Fibroblast of pulmonary artery (primary cell): Measurements from ENCODE around the gene TSGA10.

Experiments used
- DNase-seq: peaks from one replicate; pipeline ENCODE4 v3.0.0-alpha.2; 2010; ENCODE audit warnings: low read depth
- H3K4me3 ChIP-seq: replicated peaks from 2 replicates; pipeline ENCODE4 v1.5.1; 2011; ENCODE audit warnings: low read depth, mild to moderate bottlenecking, control low read depth, low read length, moderate library complexity
- TF ChIP-seq, protein P1 (sequence below): IDR thresholded peaks from 2 replicates; pipeline ENCODE4 v1.5.1; 2011; ENCODE audit warnings: mild to moderate bottlenecking, control low read depth, low read length, inconsistent platforms; ENCODE audit errors: missing control alignments

TSGA10 gene

DNA sequence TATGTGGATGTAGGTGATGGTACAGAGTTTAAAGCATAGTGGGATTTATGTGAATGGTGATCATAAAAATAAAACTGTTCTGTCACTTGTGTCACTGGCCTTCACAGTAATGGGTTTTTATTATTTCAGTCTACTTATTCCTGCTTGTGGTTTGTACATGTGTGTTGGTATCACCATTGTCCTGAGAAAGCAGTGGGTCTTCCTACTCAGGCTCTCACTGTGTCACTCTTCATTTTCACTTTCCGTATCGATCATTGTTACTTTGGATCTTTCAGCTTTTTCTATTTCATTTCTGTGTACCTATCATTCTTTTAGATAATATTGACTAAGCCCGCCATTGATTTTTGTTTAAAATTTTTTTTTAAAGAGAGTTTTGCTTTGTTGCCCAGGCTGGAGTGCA, 33.6 kb upstream of the TSGA10 start:
- no peak for DNase-seq
- H3K4me3 ChIP-seq, result no peak overlapping the region
- TF ChIP-seq, protein P1, sequence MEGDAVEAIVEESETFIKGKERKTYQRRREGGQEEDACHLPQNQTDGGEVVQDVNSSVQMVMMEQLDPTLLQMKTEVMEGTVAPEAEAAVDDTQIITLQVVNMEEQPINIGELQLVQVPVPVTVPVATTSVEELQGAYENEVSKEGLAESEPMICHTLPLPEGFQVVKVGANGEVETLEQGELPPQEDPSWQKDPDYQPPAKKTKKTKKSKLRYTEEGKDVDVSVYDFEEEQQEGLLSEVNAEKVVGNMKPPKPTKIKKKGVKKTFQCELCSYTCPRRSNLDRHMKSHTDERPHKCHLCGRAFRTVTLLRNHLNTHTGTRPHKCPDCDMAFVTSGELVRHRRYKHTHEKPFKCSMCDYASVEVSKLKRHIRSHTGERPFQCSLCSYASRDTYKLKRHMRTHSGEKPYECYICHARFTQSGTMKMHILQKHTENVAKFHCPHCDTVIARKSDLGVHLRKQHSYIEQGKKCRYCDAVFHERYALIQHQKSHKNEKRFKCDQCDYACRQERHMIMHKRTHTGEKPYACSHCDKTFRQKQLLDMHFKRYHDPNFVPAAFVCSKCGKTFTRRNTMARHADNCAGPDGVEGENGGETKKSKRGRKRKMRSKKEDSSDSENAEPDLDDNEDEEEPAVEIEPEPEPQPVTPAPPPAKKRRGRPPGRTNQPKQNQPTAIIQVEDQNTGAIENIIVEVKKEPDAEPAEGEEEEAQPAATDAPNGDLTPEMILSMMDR, result no peak

DNA sequence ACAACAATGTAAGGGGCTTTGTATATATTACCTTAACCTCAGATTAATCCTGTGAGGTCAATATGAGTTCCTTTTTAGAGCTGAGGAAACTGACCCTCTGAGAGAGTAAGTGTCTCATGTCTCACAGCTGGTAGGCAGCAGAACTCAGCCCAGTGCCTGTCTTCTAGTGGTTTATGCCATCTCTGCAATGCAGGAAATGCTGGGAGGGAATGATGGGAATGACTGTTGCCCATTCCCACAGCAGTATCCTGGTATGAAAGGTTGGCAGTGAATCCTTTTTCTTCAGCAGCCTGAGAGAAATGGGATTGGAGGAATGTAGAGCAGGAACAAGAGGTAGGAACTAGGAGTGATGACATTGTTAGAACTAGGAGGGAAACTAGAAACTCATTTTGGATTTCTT, 32.3 kb upstream of the TSGA10 start:
- TF ChIP-seq, protein P1, result no peak
- no peak overlapping the region for H3K4me3 ChIP-seq
- no peak for DNase-seq

DNA sequence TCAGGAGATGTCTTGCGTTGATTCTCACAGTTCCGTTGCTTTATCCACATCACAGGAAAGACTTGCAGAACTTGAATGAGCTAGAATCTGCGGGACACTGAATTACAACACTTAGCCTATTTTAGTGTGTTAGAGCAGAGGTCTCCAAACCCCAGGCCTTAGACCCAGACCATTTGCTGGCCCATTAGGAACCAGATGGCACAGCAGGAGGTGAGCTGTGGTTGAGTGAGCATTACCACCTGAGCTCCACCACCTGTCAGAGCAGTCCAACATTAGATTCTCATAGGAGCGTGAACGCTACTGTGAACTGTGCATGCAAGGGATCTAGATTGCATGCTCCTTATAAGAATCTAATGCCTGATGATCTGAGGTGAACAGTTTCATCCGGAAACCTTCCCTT, 30.1 kb upstream of the TSGA10 start:
- TF ChIP-seq, protein P1, result no peak
- no peak for DNase-seq
- H3K4me3 ChIP-seq, result no peak overlapping the region

DNA sequence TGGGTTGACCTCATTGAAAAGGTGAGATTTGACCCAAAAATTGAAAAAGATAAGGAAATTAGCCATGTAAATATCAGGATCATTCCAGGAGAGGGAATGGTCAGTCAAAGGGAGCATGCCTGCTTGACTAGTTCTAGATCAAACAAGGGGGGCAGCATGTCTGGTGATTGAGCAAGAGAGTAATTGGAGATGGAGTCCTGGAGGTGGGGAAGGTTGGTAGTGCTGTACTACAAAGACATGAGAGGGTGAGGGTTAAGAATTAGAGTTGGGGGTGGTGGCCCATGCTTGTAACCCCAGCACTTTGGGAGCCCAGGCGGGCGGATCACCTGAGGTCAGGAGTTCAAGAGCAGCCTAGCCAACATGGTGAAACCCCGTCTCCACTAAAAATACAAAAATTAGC, 28.3 kb upstream of the TSGA10 start:
- no peak for DNase-seq
- no peak overlapping the region for H3K4me3 ChIP-seq
- TF ChIP-seq, protein P1, result no peak

DNA sequence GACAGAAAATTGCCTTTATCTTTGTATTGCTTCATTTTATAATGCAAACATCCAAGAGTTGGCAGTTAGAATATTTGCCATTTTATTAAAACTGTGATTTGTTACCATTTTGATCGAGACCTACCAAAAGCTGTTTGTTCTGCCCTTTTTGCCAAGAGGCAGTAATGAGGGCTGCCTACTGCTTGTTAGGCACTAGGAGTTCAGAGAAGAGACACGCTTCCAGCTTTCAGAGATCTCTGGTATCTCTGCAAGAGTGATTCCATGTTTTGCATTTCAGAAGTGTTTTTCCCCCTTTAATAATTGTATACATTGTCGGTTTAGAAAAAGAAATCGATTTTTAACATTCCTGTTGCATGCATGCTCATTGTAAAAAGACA, 26.9 kb upstream of the TSGA10 start:
- TF ChIP-seq, protein P1, result no peak
- no peak for DNase-seq
- H3K4me3 ChIP-seq, result peak overlapping the region; percentile 100

DNA sequence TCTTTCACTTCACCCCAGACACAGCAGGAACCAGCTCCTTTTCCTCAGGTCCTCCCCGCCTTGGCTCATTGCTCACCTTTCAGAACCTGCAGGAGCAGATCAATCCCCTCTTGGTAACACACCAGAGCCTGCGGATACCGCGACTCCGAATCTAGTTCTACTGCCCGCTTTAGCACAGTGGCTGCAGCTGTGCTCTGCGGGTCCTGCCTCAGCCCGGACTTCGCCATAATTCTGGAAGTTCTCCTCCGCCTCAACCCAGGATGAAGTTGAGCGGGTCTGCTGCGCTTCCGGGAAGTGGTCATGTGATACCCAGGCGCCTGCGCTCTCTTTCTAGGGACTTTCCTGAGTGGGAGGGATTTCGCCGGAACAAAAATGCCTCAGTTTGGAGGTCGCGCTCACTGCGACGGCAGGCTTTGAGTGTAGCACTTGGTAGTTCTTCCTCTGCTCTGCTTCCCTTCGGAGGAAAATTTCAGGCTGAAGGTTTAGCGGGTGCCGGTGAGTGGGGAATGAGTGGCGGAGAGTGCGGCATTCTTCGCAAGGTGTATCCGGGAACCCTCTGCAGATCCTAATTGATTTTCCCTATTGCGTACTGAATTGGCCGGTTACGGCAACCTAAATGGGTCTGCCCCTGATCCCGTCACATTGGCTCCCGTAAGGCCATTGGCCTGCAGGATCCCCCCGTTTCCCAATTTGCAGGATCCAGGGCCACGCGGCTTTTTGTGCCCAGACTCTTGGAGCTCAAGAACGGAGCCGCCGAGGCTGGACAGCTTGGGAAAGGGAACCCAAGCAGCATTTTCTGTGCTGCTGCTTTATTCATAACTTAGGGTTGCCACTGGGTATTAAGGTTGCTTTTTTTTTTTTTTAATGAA, 26.2 kb upstream of the TSGA10 start, which contains the start of the genes MITD1 and MRPL30:
MITD1 (minus strand) TSS at position 304 of the 869 bp plus-strand sequence; CDS start at position 227, 77 bp downstream.
MRPL30 (plus strand) TSS at position 430 of the 869 bp plus-strand sequence. CDS start 5,020 bp downstream, outside the sequence.
- DNase-seq, result peak; percentile 98
- TF ChIP-seq, protein P1, result no peak
- peak within 1 kb of the TSS; percentile 100 for H3K4me3 ChIP-seq
